IMR-90 (cell line): ENCODE results near the gene PRTFDC1. TPM values are rescaled to one million over a fixed set of nuclear protein-coding genes. Genes with fewer than 3 reads are reported as not detected.

Experiments used
- ATAC-seq: fragments of 200-7000 bp; cut with Tn5 transposase; 2 replicates; pipeline ENCODE4 v1.9.1; 2020; ENCODE audit warnings: low read depth, mild to moderate bottlenecking, moderate library complexity
- BruUV-seq: library from RNA; stranded (reverse); fragments of 400-500 nt; replicated peaks from 2 replicates; lab custom pipeline; 2021; lab: Mats Ljungman, UMichigan
- CTCF ChIA-PET: fragments of 300-600 bp; formaldehyde crosslinking; extraction: SDS; loops from one replicate; lab custom pipeline; 2021; ENCODE audit warnings: antibody characterized with exemption; lab: Yijun Ruan, JAX
- POLR2A ChIA-PET: fragments of 300-600 bp; sonication (Branson Sonifier 250); formaldehyde crosslinking; loops from one replicate; lab custom pipeline; 2022; ENCODE audit warnings: antibody characterized with exemption; ENCODE audit not compliant: unreplicated experiment; lab: Charles Lee
- DNase-seq: peaks from one replicate; pipeline ENCODE4 v3.0.0; 2013
- H2AFZ ChIP-seq: replicated peaks from 2 replicates; pipeline ENCODE3; 2013; ENCODE audit warnings: low read length, mild to moderate bottlenecking; ENCODE audit not compliant: poor library complexity
- H2AK5ac ChIP-seq: 2 replicates; pipeline ENCODE4 v1.6.1; 2013; ENCODE audit warnings: low read depth, low read length, inconsistent platforms
- H2AK9ac ChIP-seq: replicated peaks from 2 replicates; pipeline ENCODE3; 2013; ENCODE audit warnings: mild to moderate bottlenecking, low read depth, low read length, moderate library complexity; ENCODE audit not compliant: poor library complexity
- H2BK120ac ChIP-seq: 2 replicates; pipeline ENCODE4 v1.6.1; 2013; ENCODE audit warnings: low read depth, low read length, inconsistent platforms
- H2BK15ac ChIP-seq: 3 replicates; pipeline ENCODE4 v1.6.1; 2013; ENCODE audit warnings: low read depth, low read length, inconsistent platforms
- H2BK20ac ChIP-seq: 2 replicates; pipeline ENCODE4 v1.6.1; 2013; ENCODE audit warnings: low read depth, mild to moderate bottlenecking, inconsistent platforms, low read length, moderate library complexity
- H2BK5ac ChIP-seq: 2 replicates; pipeline ENCODE4 v1.6.1; 2013; ENCODE audit warnings: mild to moderate bottlenecking, low read depth, low read length, inconsistent platforms; ENCODE audit not compliant: poor library complexity, severe bottlenecking
- H3K14ac ChIP-seq: replicated peaks from 2 replicates; pipeline ENCODE4 v1.6.1; 2013; ENCODE audit warnings: low read depth, low read length, inconsistent platforms
- H3K18ac ChIP-seq: 2 replicates; pipeline ENCODE4 v1.6.1; 2013; ENCODE audit warnings: low read depth, low read length, control low read depth
- H3K23ac ChIP-seq: 2 replicates; pipeline ENCODE4 v1.6.1; 2013; ENCODE audit warnings: low read depth, low read length, inconsistent platforms
- H3K27ac ChIP-seq: 2 replicates; pipeline ENCODE4 v1.5.1; 2013; ENCODE audit warnings: mild to moderate bottlenecking, control low read depth, low read length; ENCODE audit not compliant: insufficient read depth
- H3K27me3 ChIP-seq: 2 replicates; pipeline ENCODE4 v1.6.1; 2013; ENCODE audit warnings: low read length; ENCODE audit not compliant: control insufficient read depth, insufficient read depth
- H3K36me3 ChIP-seq: 2 replicates; pipeline ENCODE4 v1.6.1; 2013; ENCODE audit warnings: low read length, mixed read lengths; ENCODE audit not compliant: control insufficient read depth, insufficient read depth
- H3K4ac ChIP-seq: 2 replicates; pipeline ENCODE4 v1.6.1; 2013; ENCODE audit warnings: low read depth, low read length, inconsistent platforms
- H3K4me1 ChIP-seq: 2 replicates; pipeline ENCODE4 v1.6.1; 2013; ENCODE audit warnings: low read length, mixed read lengths; ENCODE audit not compliant: control insufficient read depth, insufficient read depth
- H3K4me2 ChIP-seq: 2 replicates; pipeline ENCODE4 v1.6.1; 2013; ENCODE audit warnings: low read depth, mild to moderate bottlenecking, control low read depth, low read length, moderate library complexity
- H3K4me3 ChIP-seq: 2 replicates; pipeline ENCODE4 v1.5.1; 2013; ENCODE audit warnings: low read depth, mild to moderate bottlenecking, control low read depth, low read length, moderate library complexity; ENCODE audit not compliant: insufficient read depth
- H3K56ac ChIP-seq: 2 replicates; pipeline ENCODE4 v1.6.1; 2013; ENCODE audit warnings: low read length, inconsistent platforms; ENCODE audit not compliant: insufficient read depth; ENCODE audit errors: extremely low read depth
- H3K79me1 ChIP-seq, 2 experiments: 2 replicates each; pipeline ENCODE4 v1.6.1; 2013; ENCODE audit warnings: low read length in 2 of 2, inconsistent platforms in 1 of 2, low read depth in 1 of 2
- H3K9ac ChIP-seq: 2 replicates; pipeline ENCODE4 v1.6.1; 2013; ENCODE audit warnings: low read depth, low read length, control low read depth
- H3K9me1 ChIP-seq: 2 replicates; pipeline ENCODE4 v1.6.1; 2013; ENCODE audit warnings: low read length, inconsistent platforms; ENCODE audit not compliant: insufficient read depth
- H3K9me3 ChIP-seq: 2 replicates; pipeline ENCODE4 v1.6.1; 2013; ENCODE audit warnings: low read length; ENCODE audit not compliant: control insufficient read depth, insufficient read depth
- H4K20me1 ChIP-seq: 2 replicates; pipeline ENCODE4 v1.6.1; 2013; ENCODE audit warnings: low read length, inconsistent platforms; ENCODE audit not compliant: insufficient read depth
- H4K5ac ChIP-seq: 2 replicates; pipeline ENCODE4 v1.6.1; 2013; ENCODE audit warnings: mild to moderate bottlenecking, low read depth, low read length, control low read depth
- H4K8ac ChIP-seq, 2 experiments: 2 replicates each; pipeline ENCODE4 v1.6.1; 2013; ENCODE audit warnings: low read depth in 2 of 2, low read length in 2 of 2, control low read depth in 1 of 2, inconsistent platforms in 1 of 2
- H4K91ac ChIP-seq: 2 replicates; pipeline ENCODE4 v1.6.1; 2013; ENCODE audit warnings: low read depth, low read length, inconsistent platforms; ENCODE audit not compliant: insufficient read depth
- BHLHE40 ChIP-seq: fragments of 150-350 bp; IDR thresholded peaks from 2 replicates; pipeline ENCODE4 v1.6.1; 2016; ENCODE audit warnings: mild to moderate bottlenecking, low read depth, low read length
- RAD21 ChIP-seq: IDR thresholded peaks from 2 replicates; pipeline ENCODE4 v1.6.1; 2012; ENCODE audit warnings: low read length, improper control_type of control experiment
- USF2 ChIP-seq: fragments of 150-350 bp; IDR thresholded peaks from 2 replicates; pipeline ENCODE4 v1.6.1; 2017; ENCODE audit warnings: mild to moderate bottlenecking, antibody characterized with exemption, low read length, low read depth
- WGBS, 2 experiments: methylation state at CpG; one replicate each; pipeline versions ENCODE4 v1.1.5 to v1.1.7; 2013; ENCODE audit warnings: missing lambda C conversion rate in 2 of 2; ENCODE audit not compliant: insufficient read length in 1 of 2; ENCODE audit errors: extremely low coverage in 2 of 2; 5-methylcytosine and 5-hydroxymethylcytosine counted together
- dilution Hi-C: fragments of 300-500 bp; cut with HindIII; formaldehyde crosslinking; loops from one replicate; pipeline ENCODE4 v1.14.3; 2018; ENCODE audit warnings: low sequenced_read_pairs; ENCODE audit not compliant: unreplicated experiment
- in situ Hi-C: fragments of 300-500 bp; cut with MboI; formaldehyde crosslinking; loops from 3 replicates; pipeline ENCODE4 v1.14.3; 2019; ENCODE audit warnings: low sequenced_read_pairs, inconsistent platforms, mixed read lengths
- intact Hi-C: fragments of 100-400 bp; cut with micrococcal nuclease; formaldehyde crosslinking; loops from 2 replicates; pipeline ENCODE4 v1.10.0; 2022
- polyA plus RNA-seq, 3 experiments: library from polyadenylated mRNA; depleted of rRNA; stranded (reverse); fragments of >200 nt; gene quantifications; 2 replicates each; pipeline ENCODE4 v1.2.3, GENCODE V29; 2012; ENCODE audit warnings: low replicate concordance in 1 of 3
- total RNA-seq: library from RNA; depleted of rRNA; stranded (reverse); fragments of >200 nt; gene quantifications from 2 replicates; pipeline ENCODE4 v1.2.3, GENCODE V29; 2012
- TF ChIP-seq, protein P1 (sequence below): fragments of 150-350 bp; IDR thresholded peaks from 2 replicates; pipeline ENCODE4 v1.6.1; 2016; ENCODE audit warnings: low read depth, mild to moderate bottlenecking, low read length, moderate library complexity, borderline replicate concordance
- TF ChIP-seq, protein P2 (sequence below): conservative IDR thresholded peaks from 2 replicates; pipeline ENCODE4 v1.5.1; 2012; ENCODE audit warnings: mild to moderate bottlenecking, low read depth, low read length, improper control_type of control experiment

PRTFDC1 gene
- total and polyA plus RNA-seq, 2 of the 4 experiments (the other 2 are of a cell fraction) = 12.3 to 17.9 TPM

- H4K5ac ChIP-seq = no peak overlapping the region
- H2BK20ac ChIP-seq = no peak overlapping the region
- H3K27ac ChIP-seq = no peak overlapping the region
- no peak overlapping the region for H2AK5ac ChIP-seq
- no peak overlapping the region for H3K56ac ChIP-seq
- no peak overlapping the region for H3K14ac ChIP-seq
- no peaks in the 10 kb centered on the region for H3K27me3 ChIP-seq
- in situ Hi-C loops = loop anchor here (10.0 kb wide), 1 partner anchor 348 kb away; no protein-coding TSS in a partner anchor
- H3K18ac ChIP-seq = no peak overlapping the region
- H2BK15ac ChIP-seq = no peak overlapping the region
- H2BK5ac ChIP-seq = no peak overlapping the region
- no peak overlapping the region for H3K23ac ChIP-seq
- H3K4me3 ChIP-seq = no peak overlapping the region
- no peaks in the 10 kb centered on the region for H3K9me3 ChIP-seq
- no peak for TF ChIP-seq RAD21
- no peak for TF ChIP-seq USF2
- TF ChIP-seq, protein P1, sequence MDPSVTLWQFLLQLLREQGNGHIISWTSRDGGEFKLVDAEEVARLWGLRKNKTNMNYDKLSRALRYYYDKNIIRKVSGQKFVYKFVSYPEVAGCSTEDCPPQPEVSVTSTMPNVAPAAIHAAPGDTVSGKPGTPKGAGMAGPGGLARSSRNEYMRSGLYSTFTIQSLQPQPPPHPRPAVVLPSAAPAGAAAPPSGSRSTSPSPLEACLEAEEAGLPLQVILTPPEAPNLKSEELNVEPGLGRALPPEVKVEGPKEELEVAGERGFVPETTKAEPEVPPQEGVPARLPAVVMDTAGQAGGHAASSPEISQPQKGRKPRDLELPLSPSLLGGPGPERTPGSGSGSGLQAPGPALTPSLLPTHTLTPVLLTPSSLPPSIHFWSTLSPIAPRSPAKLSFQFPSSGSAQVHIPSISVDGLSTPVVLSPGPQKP = no peak
- TF ChIP-seq, protein P2, sequence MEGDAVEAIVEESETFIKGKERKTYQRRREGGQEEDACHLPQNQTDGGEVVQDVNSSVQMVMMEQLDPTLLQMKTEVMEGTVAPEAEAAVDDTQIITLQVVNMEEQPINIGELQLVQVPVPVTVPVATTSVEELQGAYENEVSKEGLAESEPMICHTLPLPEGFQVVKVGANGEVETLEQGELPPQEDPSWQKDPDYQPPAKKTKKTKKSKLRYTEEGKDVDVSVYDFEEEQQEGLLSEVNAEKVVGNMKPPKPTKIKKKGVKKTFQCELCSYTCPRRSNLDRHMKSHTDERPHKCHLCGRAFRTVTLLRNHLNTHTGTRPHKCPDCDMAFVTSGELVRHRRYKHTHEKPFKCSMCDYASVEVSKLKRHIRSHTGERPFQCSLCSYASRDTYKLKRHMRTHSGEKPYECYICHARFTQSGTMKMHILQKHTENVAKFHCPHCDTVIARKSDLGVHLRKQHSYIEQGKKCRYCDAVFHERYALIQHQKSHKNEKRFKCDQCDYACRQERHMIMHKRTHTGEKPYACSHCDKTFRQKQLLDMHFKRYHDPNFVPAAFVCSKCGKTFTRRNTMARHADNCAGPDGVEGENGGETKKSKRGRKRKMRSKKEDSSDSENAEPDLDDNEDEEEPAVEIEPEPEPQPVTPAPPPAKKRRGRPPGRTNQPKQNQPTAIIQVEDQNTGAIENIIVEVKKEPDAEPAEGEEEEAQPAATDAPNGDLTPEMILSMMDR = no peak
- no peak for TF ChIP-seq BHLHE40
- POLR2A ChIA-PET = no interaction called here
- dilution Hi-C loops = no loop called here
- H3K79me1 ChIP-seq = no peaks in the 10 kb centered on the region
- no peak overlapping the region for H4K91ac ChIP-seq
- no peak overlapping the region for H4K8ac ChIP-seq
- H3K36me3 ChIP-seq = no peaks in the 10 kb centered on the region
- H3K9me1 ChIP-seq = peaks cover 3% of the 10 kb centered on the region; the same call in 1 of the 2 replicates
- no peak for DNase-seq
- WGBS, 2 experiments = no CpG with 5 or more reads among the region's 1 CpG
- H2BK120ac ChIP-seq = no peak overlapping the region
- intact Hi-C loops = no loop called here
- H3K4me2 ChIP-seq = no peak overlapping the region
- H3K4me1 ChIP-seq = no peaks in the 10 kb centered on the region
- CTCF ChIA-PET = interaction anchor here (0.8 kb wide), 1 partner anchor 340 kb away, joined by 3 read pairs; no protein-coding TSS in a partner anchor
- ATAC-seq = no peak
- H2AK9ac ChIP-seq = no peak overlapping the region
- H3K4ac ChIP-seq = no peak overlapping the region
- no TSS peak for BruUV-seq
- H3K9ac ChIP-seq = no peak overlapping the region
- no peak overlapping the region for H2AFZ ChIP-seq
- no peaks in the 10 kb centered on the region for H4K20me1 ChIP-seq
Measured at GRCh38 chr10:24982319-24983112, 30.1 kb upstream of the PRTFDC1 start.
